Erythroblast (primary cell): ENCODE results near the gene PNPLA5.
A peak's percentile ranks its signal among the peaks of the same experiment; 100 is the strongest.
"Not testable (repeated sequence)": the region's sequence is repeated elsewhere in the genome, so short reads cannot be mapped to it uniquely, and the experiment has no call there.

Experiments
- DNase-seq, 2 experiments: peaks; one replicate each; lab custom pipeline; 2025; lab: John Stamatoyannopoulos, UW
- GATA1 ChIP-seq: IDR thresholded peaks from 2 replicates; pipeline ENCODE4 v1.6.1; 2011; ENCODE audit warnings: low read depth, mild to moderate bottlenecking, control low read depth, low read length, moderate library complexity
- POLR2A ChIP-seq: IDR thresholded peaks from 2 replicates; pipeline ENCODE4 v1.6.1; 2011; ENCODE audit warnings: mild to moderate bottlenecking, low read length

The PNPLA5 gene

DNA sequence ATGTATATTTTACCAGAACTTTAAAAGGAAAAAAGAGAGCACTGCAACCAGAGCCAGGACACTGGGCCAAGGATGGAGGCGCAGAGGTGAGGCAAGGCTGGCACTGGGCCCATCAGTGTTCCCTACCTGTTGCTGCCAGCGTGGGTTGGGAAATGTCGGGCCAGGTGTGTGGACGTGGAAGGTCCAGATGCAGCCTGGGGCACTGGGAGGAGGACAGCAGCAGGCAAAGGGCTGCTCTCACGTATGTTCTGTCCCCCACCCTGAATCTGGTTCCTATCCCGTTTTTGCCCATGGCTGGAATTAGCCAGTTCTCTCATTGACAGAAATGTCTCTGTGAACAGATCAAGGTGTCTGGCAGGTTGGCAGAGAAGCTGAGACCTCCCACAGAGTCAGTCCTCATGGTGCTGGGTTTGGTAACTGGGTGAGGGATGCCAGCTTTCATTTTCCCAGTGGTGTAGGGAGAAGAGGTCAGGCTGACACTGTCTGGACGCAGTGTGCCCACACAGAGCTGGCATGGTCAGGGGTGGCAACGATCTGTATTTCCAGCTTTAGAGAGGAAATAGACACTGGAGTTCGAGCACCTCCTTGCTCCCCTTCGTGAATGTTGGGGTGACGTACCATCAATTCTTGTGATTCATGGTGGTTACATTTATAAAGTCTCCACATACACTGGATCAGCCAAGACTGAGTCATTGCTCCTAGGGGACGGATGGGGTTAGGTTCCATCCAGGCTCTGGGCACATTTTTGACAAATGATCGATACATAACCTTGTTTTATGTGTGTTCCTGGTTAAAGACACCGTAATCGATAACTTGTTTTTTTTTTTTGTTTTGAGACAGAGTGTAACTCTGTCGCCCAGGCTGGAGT, 27.5 kb upstream of the PNPLA5 start:
- no peak for DNase-seq
- TF ChIP-seq POLR2A (no peak), GATA1 (no peak)

GRCh38 chr22:43917521-43917920, 25.7 kb upstream of the PNPLA5 start:
- DNase-seq, result no peak
- TF ChIP-seq POLR2A, result no peak
- TF ChIP-seq GATA1, result no peak

DNA sequence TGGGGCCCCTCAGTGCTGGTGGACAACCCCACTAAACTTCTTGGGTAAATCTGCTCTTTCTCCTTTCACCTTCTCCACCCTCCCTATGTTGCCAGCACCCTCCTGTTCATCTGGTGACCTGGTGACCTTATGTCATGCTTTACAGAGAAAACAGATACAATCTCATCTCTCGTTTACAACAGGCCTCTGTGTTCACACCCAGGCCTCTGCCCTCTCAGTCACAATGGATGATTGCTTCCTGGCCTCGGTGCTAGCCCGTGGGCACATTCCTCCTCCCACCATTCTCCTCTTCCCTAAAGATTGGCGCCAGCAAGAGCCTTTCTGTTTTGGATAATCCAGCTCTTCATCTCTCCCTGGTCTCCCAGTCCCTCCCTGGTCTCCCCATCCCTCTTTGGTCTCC, 19.5 kb upstream of the PNPLA5 start:
- TF ChIP-seq POLR2A, result no peak
- no peak for TF ChIP-seq GATA1
- DNase-seq, result no peak

DNA sequence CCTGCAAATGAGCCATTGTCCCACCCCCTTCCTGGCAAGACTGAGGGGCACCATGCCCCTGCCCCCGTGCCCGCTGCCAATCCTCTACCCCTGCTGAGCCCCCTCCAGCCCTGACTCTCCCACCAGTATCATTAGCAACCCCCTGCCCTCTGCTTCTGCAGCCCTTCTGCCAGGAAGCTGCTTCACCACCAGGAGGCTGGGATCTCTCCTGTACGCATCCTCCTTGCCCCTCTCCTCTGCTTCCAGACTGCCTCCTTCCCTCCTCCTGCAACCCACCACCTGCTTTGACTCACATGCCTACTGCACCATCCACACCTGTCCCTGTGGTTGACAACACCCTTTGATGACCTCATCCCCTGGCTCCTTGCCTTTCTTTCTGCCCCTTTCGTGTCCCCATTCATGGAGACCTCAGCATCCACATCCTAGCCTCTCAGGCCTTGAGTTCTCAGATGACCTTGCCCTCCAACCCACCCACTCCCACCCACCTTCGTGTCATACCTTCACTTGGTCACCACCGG, 18.4 kb upstream of the PNPLA5 start:
- DNase-seq, result no peak
- TF ChIP-seq GATA1 (no peak), POLR2A (no peak)

DNA sequence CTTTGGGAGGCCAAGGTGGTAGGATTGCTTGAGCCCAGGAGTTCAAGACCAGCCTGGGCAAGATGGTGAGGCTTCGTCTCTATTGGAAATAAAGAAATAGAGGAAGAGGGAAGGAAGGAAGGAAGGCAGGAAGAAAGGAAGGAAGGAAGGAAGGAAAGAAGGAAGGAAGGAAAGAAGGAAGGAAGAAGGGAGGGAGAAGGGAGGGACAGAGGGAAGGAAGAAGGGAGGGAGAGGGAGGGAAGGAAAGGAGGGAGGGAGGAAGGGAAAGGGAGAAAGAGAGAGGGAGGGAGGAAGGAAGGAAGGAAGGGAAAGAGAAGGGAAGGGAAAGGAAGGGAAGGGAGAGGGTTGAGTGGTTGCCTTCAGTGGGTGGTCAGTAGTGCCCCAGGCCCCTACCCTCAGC, 17.9 kb upstream of the PNPLA5 start:
- TF ChIP-seq POLR2A (no peak), GATA1 (no peak)
- no peak for DNase-seq

DNA sequence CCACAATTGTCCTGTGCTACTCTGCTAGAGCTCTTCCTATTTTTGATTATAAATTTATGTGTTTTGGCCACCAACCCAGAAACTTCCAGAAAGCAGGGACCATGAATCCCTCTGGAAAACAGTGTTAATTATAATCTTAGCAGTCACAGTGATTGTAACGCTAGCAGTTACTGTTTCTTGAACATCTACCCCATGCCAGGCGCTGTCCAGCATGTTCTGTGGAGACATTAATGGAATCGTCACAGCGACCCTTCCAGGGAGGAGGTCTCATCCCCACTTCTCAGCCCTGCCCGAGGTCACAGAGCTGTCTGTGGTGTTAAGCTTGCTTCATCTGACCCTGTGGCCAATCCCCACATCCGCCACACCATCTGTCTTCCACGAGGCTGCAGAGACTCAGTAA, 13.9 kb upstream of the PNPLA5 start:
- TF ChIP-seq POLR2A (no peak), GATA1 (no peak)
- DNase-seq, result no peak

- not testable (repeated sequence) for DNase-seq
Measured at GRCh38 chr22:43904412-43904811, 12.6 kb upstream of the PNPLA5 start.

DNA sequence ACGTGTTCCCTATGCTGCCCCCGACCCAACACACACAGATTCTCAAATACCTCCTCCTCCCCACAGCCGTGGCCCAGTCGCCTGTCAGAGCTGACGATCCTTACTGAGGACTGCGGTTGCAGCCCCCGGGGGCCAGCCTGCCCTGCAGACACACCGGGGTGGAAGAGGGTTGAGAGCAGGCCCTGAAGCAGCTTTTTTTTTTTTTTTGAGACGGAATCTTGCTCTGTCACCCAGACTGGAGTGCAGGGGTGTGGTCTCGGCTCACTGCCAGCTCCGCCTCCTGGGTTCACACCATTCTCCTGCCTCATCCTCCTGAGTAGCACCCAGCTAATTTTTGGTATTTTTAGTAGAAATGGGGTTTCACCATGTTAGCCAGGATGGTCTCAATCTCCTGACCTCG, 11.2 kb upstream of the PNPLA5 start:
- DNase-seq, result peak; percentile 38 to 60

DNA sequence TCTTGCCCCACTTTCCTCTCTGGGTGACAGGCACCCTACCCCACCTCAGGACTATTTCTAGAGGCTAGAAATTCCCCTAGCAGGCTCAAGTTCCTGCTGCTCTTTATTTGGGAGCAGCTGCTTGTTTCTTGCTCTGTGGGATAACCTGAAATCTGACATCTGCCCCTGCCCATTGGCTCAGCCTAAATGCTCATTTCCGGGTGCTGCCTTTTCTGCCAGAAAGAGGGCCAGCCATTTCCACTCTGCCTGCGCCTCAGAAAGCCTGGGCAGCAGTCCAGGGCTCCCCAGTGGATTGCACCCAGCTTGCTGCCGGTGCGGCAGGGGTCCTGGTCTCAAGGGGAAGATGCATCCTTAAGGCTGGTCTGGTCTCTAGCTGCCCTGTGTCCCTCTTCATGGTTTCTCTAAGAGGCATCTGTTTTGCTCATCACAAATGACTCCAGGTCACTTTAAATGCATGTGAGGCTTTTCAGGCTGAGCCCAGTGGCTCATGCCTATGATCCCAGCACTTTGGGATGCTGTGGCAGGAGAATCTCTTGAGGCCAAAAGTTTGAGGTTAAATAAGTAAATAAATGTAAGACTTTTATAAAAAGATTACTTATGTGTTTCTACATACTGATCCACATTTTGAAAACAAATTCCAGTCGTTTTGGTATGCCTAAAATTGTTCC, 10.3 kb upstream of the PNPLA5 start:
- TF ChIP-seq GATA1, result no peak
- no peak for TF ChIP-seq POLR2A
- DNase-seq, result no peak

DNA sequence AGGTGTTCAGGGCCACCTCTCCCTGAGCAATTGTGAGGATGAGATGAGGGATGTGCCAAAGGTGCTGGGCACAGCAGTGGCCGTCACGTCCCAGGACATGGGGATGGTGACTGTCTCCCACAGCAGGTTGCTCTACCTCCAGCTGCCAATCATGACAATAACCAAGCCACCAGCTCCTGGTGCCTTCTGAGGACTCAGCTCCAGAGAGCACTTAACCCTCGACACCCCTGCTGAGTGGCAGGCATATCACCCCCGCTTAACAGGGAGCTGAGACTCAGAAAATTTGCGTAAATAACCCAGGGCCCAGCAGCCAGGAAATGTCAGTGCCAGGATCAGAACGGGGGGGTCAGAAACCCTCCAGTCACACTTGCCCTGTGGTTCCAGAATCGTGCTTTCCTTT, 8.4 kb upstream of the PNPLA5 start:
- no peak for DNase-seq
- TF ChIP-seq GATA1, result no peak

GRCh38 chr22:43897751-43898261, 6.0 kb upstream of the PNPLA5 start:
- DNase-seq, result no peak
- TF ChIP-seq POLR2A (no peak), GATA1 (no peak)

DNA sequence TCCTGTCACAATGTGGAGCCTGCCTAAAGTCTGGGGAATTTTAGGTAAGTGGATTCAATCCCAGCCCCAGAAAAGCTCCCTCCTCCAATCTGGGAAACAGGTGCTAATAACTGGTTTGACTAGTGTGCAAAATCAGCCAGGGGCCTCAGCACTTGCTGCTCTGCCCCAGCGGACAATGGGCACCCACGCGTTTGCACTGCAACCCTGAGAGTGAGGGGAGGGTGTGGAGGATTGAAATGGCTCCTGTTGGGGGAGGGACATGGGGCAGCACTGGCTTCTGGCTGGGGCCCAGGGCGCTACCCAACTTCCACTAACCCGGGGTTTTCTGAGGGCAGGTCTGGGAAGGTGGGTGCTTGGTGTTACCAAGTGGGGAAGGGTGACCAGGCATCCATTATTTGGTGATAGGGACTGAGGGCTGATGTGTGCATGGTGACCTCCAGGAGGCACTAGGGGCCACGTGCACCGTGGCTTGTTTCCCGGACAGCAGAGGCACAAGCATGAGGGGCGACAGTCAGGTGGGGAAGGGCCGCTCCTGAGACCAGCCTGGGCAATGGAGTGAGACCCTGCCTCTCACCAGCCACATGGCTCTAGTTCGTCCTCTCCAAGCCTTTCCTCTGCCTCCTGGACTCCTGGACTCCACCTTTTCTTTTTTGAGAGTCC, 4.3 kb upstream of the PNPLA5 start:
- TF ChIP-seq GATA1 (no peak), POLR2A (no peak)
- DNase-seq, result no peak

GRCh38 chr22:43894122-43894521, 2.3 kb upstream of the PNPLA5 start:
- no peak for DNase-seq

DNA sequence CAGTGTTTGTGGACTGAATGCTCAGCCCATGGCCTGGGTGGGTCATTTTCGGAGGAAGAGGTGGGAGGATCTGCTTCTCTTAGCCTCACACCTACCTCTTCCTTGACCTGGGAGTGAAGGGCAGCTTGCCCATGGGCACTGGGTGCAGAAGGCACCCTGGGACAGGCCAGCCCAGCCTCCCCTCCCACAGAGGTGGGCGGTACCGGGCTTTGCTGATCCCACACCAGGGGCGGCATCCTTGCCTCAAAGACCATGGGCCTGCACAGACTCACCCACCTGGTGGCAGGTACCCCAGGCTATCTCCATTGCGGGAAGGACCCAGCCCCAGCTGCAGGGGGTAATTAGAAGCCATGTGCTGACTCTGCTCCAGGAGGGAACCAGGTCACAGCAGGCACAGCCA, 1.5 kb upstream of the PNPLA5 start:
- no peak for DNase-seq
- TF ChIP-seq POLR2A, result no peak
- TF ChIP-seq GATA1, result no peak

More at GRCh38 chr22:43894122-43894521, 2.3 kb upstream of the PNPLA5 start:
- TF ChIP-seq GATA1 (no peak), POLR2A (no peak)
